C4-2B (cell line): Measurements from ENCODE around the gene PPP1R1B.

Source experiments
- H3K27ac ChIP-seq: fragments of 450-650 bp; 2 replicates; pipeline ENCODE4 v1.5.1; 2017
- ZFX ChIP-seq: fragments of 450-650 bp; IDR thresholded peaks from 2 replicates; pipeline ENCODE4 v1.6.1; 2017
- TF ChIP-seq, protein P1 (sequence below): fragments of 450-650 bp; conservative IDR thresholded peaks from 2 replicates; pipeline ENCODE4 v1.5.1; 2017; ENCODE audit warnings: mild to moderate bottlenecking

PPP1R1B gene

DNA sequence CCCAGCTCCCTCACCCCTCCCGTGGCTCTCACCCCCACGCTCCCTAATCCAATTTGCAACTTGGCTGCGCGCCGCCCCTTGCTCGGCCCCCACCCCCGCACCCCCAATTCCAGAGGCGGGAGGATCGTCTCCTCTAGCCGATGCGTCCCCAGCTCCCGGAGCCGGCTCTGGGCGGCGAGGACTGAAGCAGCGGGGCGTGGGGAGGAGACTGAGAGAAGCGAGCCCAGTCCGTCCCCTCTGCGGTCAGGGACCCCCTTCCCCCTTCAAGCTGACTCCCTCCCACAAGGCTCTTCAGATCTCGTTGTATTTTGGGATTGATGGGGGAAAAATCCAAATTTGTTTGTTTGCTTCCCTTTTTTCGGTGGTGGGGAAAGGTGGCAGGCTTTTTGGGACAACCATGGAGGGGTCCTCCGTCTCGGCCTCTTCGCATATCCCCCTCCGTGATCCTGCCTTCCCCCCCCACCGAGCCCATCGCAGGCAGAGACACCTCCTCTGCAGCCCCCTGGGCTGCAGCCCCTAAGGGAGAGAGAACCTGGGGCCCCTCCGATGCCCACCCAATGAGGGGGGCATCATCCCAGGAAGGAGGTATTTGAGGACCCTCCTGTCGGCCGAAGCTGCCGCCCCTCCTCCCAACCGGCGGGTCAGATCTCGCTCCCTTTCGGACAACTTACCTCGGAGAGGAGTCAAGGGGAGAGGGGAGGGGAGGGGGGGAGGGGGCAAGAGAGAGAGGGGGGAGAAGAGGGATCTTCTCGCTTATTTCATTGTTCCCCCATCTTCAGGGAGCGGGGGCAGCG lies 19.5 kb upstream of the PPP1R1B start:
- H3K27ac ChIP-seq = no peak overlapping the region
- TF ChIP-seq ZFX = no peak
- TF ChIP-seq, protein P1, sequence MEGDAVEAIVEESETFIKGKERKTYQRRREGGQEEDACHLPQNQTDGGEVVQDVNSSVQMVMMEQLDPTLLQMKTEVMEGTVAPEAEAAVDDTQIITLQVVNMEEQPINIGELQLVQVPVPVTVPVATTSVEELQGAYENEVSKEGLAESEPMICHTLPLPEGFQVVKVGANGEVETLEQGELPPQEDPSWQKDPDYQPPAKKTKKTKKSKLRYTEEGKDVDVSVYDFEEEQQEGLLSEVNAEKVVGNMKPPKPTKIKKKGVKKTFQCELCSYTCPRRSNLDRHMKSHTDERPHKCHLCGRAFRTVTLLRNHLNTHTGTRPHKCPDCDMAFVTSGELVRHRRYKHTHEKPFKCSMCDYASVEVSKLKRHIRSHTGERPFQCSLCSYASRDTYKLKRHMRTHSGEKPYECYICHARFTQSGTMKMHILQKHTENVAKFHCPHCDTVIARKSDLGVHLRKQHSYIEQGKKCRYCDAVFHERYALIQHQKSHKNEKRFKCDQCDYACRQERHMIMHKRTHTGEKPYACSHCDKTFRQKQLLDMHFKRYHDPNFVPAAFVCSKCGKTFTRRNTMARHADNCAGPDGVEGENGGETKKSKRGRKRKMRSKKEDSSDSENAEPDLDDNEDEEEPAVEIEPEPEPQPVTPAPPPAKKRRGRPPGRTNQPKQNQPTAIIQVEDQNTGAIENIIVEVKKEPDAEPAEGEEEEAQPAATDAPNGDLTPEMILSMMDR = no peak

DNA sequence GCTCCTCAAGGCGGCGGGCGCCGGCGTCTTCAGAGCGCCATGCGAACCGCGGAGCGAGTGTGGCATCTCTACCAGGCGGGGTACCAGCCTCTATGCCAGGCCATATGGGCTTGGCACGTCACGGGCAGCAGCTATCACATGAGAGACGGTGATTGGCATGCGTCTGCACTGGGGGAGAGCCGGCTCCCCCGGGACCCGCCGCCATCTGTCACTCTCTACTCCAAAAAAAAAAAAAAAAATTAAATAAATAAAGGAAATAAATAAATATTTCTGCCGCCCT lies 19.0 kb upstream of the PPP1R1B start, which contains the start of gene NEUROD2:
Gene NEUROD2 (minus strand): TSS at position 70 of the 280 bp plus-strand sequence. CDS start 1,321 bp downstream, outside the sequence.
- TF ChIP-seq, protein P1 = no peak
- TF ChIP-seq ZFX = no peak
- H3K27ac ChIP-seq = no peak within 1 kb of the TSS

DNA sequence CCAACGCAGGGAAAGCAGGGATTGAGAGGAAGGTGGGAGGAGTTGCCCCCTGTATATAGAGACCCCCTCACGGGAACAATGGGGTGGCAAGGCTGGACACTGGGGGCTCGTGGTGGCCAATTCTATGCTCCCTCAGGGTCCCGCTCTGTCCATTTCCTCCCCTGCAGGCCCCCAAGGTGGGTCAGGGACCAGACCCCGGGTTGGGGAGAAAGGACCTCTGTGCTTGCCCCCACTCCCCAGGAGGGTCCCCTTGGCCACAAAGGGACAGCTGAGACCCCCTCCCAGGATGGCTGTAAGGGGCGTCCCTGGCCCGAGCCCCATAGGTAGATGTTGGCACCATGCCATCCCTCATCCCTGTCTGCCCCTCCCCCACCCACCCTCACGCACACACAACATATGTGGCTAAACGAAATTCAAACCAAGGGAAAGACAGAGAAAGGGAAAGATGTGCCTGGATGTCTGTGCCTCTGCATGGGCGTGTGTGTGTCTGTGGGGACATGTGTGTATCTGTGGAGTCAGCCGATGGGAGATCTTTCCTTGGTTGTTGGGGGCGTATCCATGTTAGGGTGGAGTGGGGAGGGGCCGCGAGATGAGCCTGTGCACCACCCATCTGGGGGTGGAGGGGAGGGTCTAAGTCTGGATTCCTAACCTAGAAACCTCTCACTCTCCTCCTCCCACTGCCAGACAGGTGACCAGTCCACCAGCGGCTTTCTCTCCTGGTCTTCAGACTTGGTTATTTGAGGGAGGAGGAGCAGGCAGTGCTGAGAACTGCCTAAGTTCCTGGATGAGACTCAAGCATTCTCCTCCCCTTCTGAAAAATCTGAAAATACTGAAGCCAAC lies 18.4 kb upstream of the PPP1R1B start:
- TF ChIP-seq, protein P1 = no peak
- TF ChIP-seq ZFX = no peak
- H3K27ac ChIP-seq = no peak overlapping the region

DNA sequence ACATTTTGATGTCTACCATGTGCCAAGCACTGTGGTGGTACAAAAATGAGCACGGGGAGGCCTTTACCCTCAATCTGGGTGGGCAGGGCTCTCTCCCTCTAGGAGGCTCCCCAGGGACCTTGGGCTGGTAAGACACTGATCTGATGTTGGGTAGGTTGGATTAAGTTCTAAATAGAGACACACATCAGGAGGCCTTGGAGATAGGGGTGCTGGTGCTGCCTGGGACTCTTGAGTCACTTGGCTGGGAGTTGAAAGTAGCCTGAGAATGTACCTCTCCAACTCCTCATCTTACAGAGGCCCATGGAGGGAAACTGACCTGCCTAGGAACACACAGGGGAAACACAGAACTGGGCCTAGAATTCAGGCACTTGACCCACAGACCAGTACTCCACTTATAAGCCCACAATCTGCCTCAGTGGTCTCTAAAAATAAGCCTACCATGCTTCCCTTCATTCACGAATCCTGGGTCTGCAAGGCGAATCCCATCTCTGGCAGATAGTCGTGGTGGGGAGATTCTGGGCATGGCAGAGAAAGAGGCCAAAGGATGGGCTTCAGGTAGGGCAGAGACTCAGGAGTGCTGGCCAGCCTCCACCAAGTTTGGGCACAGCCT lies 17.2 kb upstream of the PPP1R1B start:
- no peak for TF ChIP-seq ZFX
- TF ChIP-seq, protein P1 = no peak
- no peak overlapping the region for H3K27ac ChIP-seq

DNA sequence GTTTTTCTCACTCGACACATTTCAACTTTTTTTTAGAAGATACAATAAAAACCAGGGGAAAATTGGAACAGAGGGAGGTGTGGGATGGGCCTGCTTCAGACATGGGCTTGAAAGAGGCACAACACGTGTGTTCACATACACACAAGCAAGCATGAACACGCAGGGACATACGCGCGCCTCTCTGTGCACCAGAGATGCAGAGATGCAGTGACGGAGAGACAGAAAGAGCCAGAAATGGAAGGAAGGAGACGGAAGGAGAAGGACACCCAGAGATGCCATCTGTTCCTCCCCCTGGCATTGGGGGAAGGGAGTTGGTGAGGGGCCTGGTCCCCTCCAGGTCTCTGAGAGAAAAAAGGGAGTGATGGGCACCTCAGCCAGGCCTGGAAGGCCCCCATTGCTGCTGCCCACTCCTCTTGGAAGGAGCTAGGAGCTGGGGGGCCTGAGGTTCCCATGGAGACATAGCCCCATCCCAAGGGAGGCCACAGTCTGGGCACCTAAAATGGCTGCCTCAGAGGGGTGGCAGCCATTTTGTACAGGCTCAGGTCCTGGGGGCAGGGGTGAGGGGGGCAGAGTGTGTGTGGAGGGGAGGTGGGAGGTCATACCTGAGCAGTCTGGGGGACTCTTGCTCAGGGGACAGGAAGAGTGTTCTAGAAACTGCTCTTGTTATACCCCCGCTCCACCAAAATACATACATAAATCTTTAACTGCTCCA lies 15.2 kb upstream of the PPP1R1B start:
- H3K27ac ChIP-seq = no peak overlapping the region
- TF ChIP-seq ZFX = no peak
- TF ChIP-seq, protein P1 = no peak

DNA sequence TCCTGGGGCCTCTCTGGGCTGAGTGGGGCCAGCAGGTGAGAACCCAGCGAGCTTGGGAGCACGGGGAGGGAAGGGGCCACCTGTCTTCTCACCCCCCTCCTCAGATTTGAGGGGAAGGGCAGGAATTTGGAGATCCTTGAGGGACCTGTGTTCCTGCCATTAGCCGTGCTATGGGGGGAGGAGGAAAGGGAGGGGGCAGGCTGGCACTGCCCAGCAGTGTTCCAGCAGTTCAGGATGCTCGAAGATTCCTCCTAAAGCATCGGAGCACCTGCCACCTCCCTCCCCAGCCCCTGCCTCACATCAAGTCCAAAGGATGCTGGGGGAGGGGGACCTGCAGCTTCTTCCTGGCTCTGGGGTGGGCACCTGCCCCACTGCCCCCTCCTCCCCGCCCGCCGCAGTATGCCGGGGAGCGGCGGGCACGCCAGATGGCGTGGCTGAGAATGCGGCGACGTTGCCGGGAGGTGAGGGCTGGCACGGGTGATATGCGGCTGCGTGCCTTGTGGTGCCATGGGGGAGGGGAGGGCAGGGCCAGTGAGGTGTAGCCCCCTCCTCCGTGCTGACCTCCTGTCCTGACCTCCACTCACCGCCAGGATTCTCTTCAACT lies 14.4 kb upstream of the PPP1R1B start:
- H3K27ac ChIP-seq = no peak overlapping the region
- TF ChIP-seq, protein P1 = no peak
